ENCODE measurements around the gene KCNMB1.

The KCNMB1 gene

GRCh38 chr5:170342153-170342725 lies 46.9 kb downstream of the KCNMB1 start:
- H3K4me3 ChIP-seq (replicated peaks; ENCODE audit: low read depth, low read length): no peak overlapping the region
- no peak for DNase-seq (ENCODE audit: extremely low read depth, low read depth)
- TF ChIP-seq CTCF (IDR thresholded peaks at IDR 0.05; ENCODE audit: low read depth, low read length, missing control alignments): no peak

GRCh38 chr5:170341545-170341944 lies 47.6 kb downstream of the KCNMB1 start:
- no peak for TF ChIP-seq CTCF (IDR thresholded peaks at IDR 0.05; ENCODE audit: low read depth, low read length, missing control alignments)
- no peak overlapping the region for H3K4me3 ChIP-seq (replicated peaks; ENCODE audit: low read depth, low read length)
- no peak for DNase-seq (ENCODE audit: extremely low read depth, low read depth)

GRCh38 chr5:170339780-170340167 lies 49.4 kb downstream of the KCNMB1 start:
- DNase-seq (ENCODE audit: extremely low read depth, low read depth): no peak
- no peak for TF ChIP-seq CTCF (IDR thresholded peaks at IDR 0.05; ENCODE audit: low read depth, low read length, missing control alignments)
- no peak overlapping the region for H3K4me3 ChIP-seq (replicated peaks; ENCODE audit: low read depth, low read length)

- TF ChIP-seq CTCF (IDR thresholded peaks at IDR 0.05; ENCODE audit: low read depth, low read length, missing control alignments): no peak
- no peak overlapping the region for H3K4me3 ChIP-seq (replicated peaks; ENCODE audit: low read depth, low read length)
- DNase-seq (ENCODE audit: extremely low read depth, low read depth): no peak
These were observed 50.0 kb downstream of the KCNMB1 start for GRCh38 chr5:170338933-170339779.

- no peak overlapping the region for H3K4me3 ChIP-seq (replicated peaks; ENCODE audit: low read depth, low read length)
- DNase-seq (ENCODE audit: extremely low read depth, low read depth): no peak
- TF ChIP-seq CTCF (IDR thresholded peaks at IDR 0.05; ENCODE audit: low read depth, low read length, missing control alignments): no peak
These were observed 50.9 kb downstream of the KCNMB1 start for GRCh38 chr5:170338291-170338690.

GRCh38 chr5:170337045-170337733 lies 52.0 kb downstream of the KCNMB1 start:
- no peak for DNase-seq (ENCODE audit: extremely low read depth, low read depth)
- no peak overlapping the region for H3K4me3 ChIP-seq (replicated peaks; ENCODE audit: low read depth, low read length)
- no peak for TF ChIP-seq CTCF (IDR thresholded peaks at IDR 0.05; ENCODE audit: low read depth, low read length, missing control alignments)
